ENCODE measurements around the gene HIPK2.
A peak's percentile ranks its signal among the peaks of the same experiment; 100 is the strongest.

HIPK2 gene

GRCh38 chr7:139703487-139704307 lies 74.1 kb downstream of the HIPK2 start:
- Histone ChIP-seq H3K27me3 (ENCODE audit: control insufficient read depth, insufficient read depth, low read length) (no peaks in the 10 kb centered on the region), H3K27ac (peak overlapping the region; percentile 16), H3K79me2 (peaks cover 30% of the 10 kb centered on the region), H3K4me1 (peaks cover 3% of the 10 kb centered on the region), H3K4me2 (ENCODE audit: low read length) (no peak overlapping the region), H3K9me3 (ENCODE audit: control insufficient read depth, low read length) (no peaks in the 10 kb centered on the region), H3K9ac (no peak overlapping the region), H3K4me3 (ENCODE audit: low read depth, low read length) (no peak overlapping the region), H3K36me3 (ENCODE audit: control insufficient read depth, insufficient read depth, low read length) (no peaks in the 10 kb centered on the region), H2AFZ (no peak overlapping the region)
- no peak for TF ChIP-seq CTCF (IDR thresholded peaks at IDR 0.05)

- H3K27ac ChIP-seq: peak overlapping the region; percentile 16
- H3K4me2 ChIP-seq (ENCODE audit: low read length): no peak overlapping the region
- no peak overlapping the region for H3K9ac ChIP-seq
- no peaks in the 10 kb centered on the region for H3K9me3 ChIP-seq (ENCODE audit: control insufficient read depth, low read length)
- H3K36me3 ChIP-seq (ENCODE audit: control insufficient read depth, insufficient read depth, low read length): no peaks in the 10 kb centered on the region
- no peak overlapping the region for H3K4me3 ChIP-seq (ENCODE audit: low read depth, low read length)
- H3K27me3 ChIP-seq (ENCODE audit: control insufficient read depth, insufficient read depth, low read length): no peaks in the 10 kb centered on the region
- no peak for TF ChIP-seq CTCF (IDR thresholded peaks at IDR 0.05)
- no peak overlapping the region for H2AFZ ChIP-seq
- peaks cover 30% of the 10 kb centered on the region for H3K79me2 ChIP-seq
- peaks cover 3% of the 10 kb centered on the region for H3K4me1 ChIP-seq
Measured at GRCh38 chr7:139702811-139703486, 74.8 kb downstream of the HIPK2 start.

- Histone ChIP-seq H3K9me3 (ENCODE audit: control insufficient read depth, low read length) (no peaks in the 10 kb centered on the region), H2AFZ (no peak overlapping the region), H3K27me3 (ENCODE audit: control insufficient read depth, insufficient read depth, low read length) (no peaks in the 10 kb centered on the region), H3K79me2 (peaks cover 24% of the 10 kb centered on the region), H3K36me3 (ENCODE audit: control insufficient read depth, insufficient read depth, low read length) (no peaks in the 10 kb centered on the region), H3K4me1 (peaks cover 3% of the 10 kb centered on the region), H3K4me3 (ENCODE audit: low read depth, low read length) (no peak overlapping the region), H3K9ac (no peak overlapping the region), H3K27ac (no peak overlapping the region), H3K4me2 (ENCODE audit: low read length) (no peak overlapping the region)
- no peak for TF ChIP-seq CTCF (IDR thresholded peaks at IDR 0.05)
Measured at GRCh38 chr7:139702313-139702731, 75.5 kb downstream of the HIPK2 start.

GRCh38 chr7:139701908-139702307 lies 75.9 kb downstream of the HIPK2 start:
- Histone ChIP-seq H2AFZ (no peak overlapping the region), H3K4me1 (peaks cover 3% of the 10 kb centered on the region), H3K36me3 (ENCODE audit: control insufficient read depth, insufficient read depth, low read length) (no peaks in the 10 kb centered on the region), H3K9me3 (ENCODE audit: control insufficient read depth, low read length) (no peaks in the 10 kb centered on the region), H3K4me2 (ENCODE audit: low read length) (no peak overlapping the region), H3K27me3 (ENCODE audit: control insufficient read depth, insufficient read depth, low read length) (no peaks in the 10 kb centered on the region), H3K27ac (no peak overlapping the region), H3K4me3 (ENCODE audit: low read depth, low read length) (no peak overlapping the region), H3K9ac (no peak overlapping the region), H3K79me2 (peaks cover 24% of the 10 kb centered on the region)
- no peak for TF ChIP-seq CTCF (IDR thresholded peaks at IDR 0.05)
